ENCODE results near the gene CREB1. TPM values are rescaled to one million over a fixed set of nuclear protein-coding genes. Genes with fewer than 3 reads are reported as not detected.

Gene CREB1
- total RNA-seq, 1 experiment from 2014 or later, result 63.0 TPM

GRCh38 chr2:207593277-207593676 lies 63.5 kb downstream of the CREB1 start:
- DNase-seq (ENCODE audit: low read depth in 1 of 2, low spot score in 2 of 2), result no peak
- Histone ChIP-seq H3K9me3 (replicated peaks) (no peaks in the 10 kb centered on the region; the same call in 1 of the 2 replicates), H3K27ac (no peak overlapping the region), H3K36me3 (peaks cover 86% of the 10 kb centered on the region), H3K27me3 (replicated peaks) (no peaks in the 10 kb centered on the region), H3K4me1 (replicated peaks) (no peaks in the 10 kb centered on the region), H3K4me3 (no peak overlapping the region)

GRCh38 chr2:207594264-207594663 lies 64.5 kb downstream of the CREB1 start:
- peaks cover 86% of the 10 kb centered on the region for H3K36me3 ChIP-seq

GRCh38 chr2:207594731-207595130 lies 65.0 kb downstream of the CREB1 start:
- DNase-seq (ENCODE audit: low read depth in 1 of 2, low spot score in 2 of 2), result no peak
- Histone ChIP-seq H3K27me3 (replicated peaks) (no peaks in the 10 kb centered on the region), H3K27ac (no peak overlapping the region), H3K4me3 (no peak overlapping the region), H3K36me3 (peaks cover 85% of the 10 kb centered on the region), H3K9me3 (replicated peaks) (no peaks in the 10 kb centered on the region; the same call in 1 of the 2 replicates), H3K4me1 (replicated peaks) (no peaks in the 10 kb centered on the region)

More at GRCh38 chr2:207594264-207594663, 64.5 kb downstream of the CREB1 start:
- no peak for DNase-seq (ENCODE audit: low read depth in 1 of 2, low spot score in 2 of 2)
- no peak overlapping the region for H3K4me3 ChIP-seq
- no peaks in the 10 kb centered on the region for H3K4me1 ChIP-seq (replicated peaks)
- H3K27ac ChIP-seq, result no peak overlapping the region
- H3K27me3 ChIP-seq (replicated peaks), result no peaks in the 10 kb centered on the region
- H3K9me3 ChIP-seq (replicated peaks), result no peaks in the 10 kb centered on the region; the same call in 1 of the 2 replicates

- Histone ChIP-seq H3K27me3 (replicated peaks) (no peaks in the 10 kb centered on the region), H3K27ac (no peak overlapping the region), H3K9me3 (replicated peaks) (no peaks in the 10 kb centered on the region), H3K36me3 (peaks cover 44% of the 10 kb centered on the region), H3K4me1 (replicated peaks) (no peaks in the 10 kb centered on the region), H3K4me3 (no peak overlapping the region)
- DNase-seq (ENCODE audit: low read depth in 1 of 2, low spot score in 2 of 2), result no peak
Measured at GRCh38 chr2:207599636-207600035, 69.9 kb downstream of the CREB1 start.

- H3K4me3 ChIP-seq, result no peak overlapping the region
- no peak overlapping the region for H3K27ac ChIP-seq
- no peaks in the 10 kb centered on the region for H3K9me3 ChIP-seq (replicated peaks)
- H3K27me3 ChIP-seq (replicated peaks), result no peaks in the 10 kb centered on the region
- no peaks in the 10 kb centered on the region for H3K4me1 ChIP-seq (replicated peaks)
- peaks cover 43% of the 10 kb centered on the region for H3K36me3 ChIP-seq
- DNase-seq (ENCODE audit: low read depth in 1 of 2, low spot score in 2 of 2), result no peak
Measured at GRCh38 chr2:207600231-207600630, 70.5 kb downstream of the CREB1 start.

- no peak overlapping the region for H3K27ac ChIP-seq
- H3K36me3 ChIP-seq, result peaks cover 30% of the 10 kb centered on the region
- no peaks in the 10 kb centered on the region for H3K9me3 ChIP-seq (replicated peaks)
- DNase-seq (ENCODE audit: low read depth in 1 of 2, low spot score in 2 of 2), result no peak
- H3K4me3 ChIP-seq, result no peak overlapping the region
- H3K27me3 ChIP-seq (replicated peaks), result no peaks in the 10 kb centered on the region
- no peaks in the 10 kb centered on the region for H3K4me1 ChIP-seq (replicated peaks)
Measured at GRCh38 chr2:207601774-207602173, 72.0 kb downstream of the CREB1 start.

GRCh38 chr2:207603486-207603885 lies 73.7 kb downstream of the CREB1 start:
- H3K9me3 ChIP-seq (replicated peaks), result no peaks in the 10 kb centered on the region
- H3K27me3 ChIP-seq (replicated peaks), result no peaks in the 10 kb centered on the region

GRCh38 chr2:207606399-207606798 lies 76.6 kb downstream of the CREB1 start:
- Histone ChIP-seq H3K4me1 (replicated peaks) (no peaks in the 10 kb centered on the region), H3K27ac (no peak overlapping the region), H3K9me3 (replicated peaks) (no peaks in the 10 kb centered on the region), H3K36me3 (peaks cover 4% of the 10 kb centered on the region; the same call in 1 of the 2 replicates), H3K4me3 (no peak overlapping the region), H3K27me3 (replicated peaks) (no peaks in the 10 kb centered on the region)
- DNase-seq (ENCODE audit: low read depth in 1 of 2, low spot score in 2 of 2), result no peak

More at GRCh38 chr2:207603486-207603885, 73.7 kb downstream of the CREB1 start:
- DNase-seq (ENCODE audit: low read depth in 1 of 2, low spot score in 2 of 2), result no peak
- Histone ChIP-seq H3K36me3 (peaks cover 15% of the 10 kb centered on the region), H3K4me1 (replicated peaks) (no peaks in the 10 kb centered on the region), H3K27ac (no peak overlapping the region), H3K4me3 (no peak overlapping the region)

GRCh38 chr2:207606829-207607228 lies 77.1 kb downstream of the CREB1 start:
- Histone ChIP-seq H3K36me3 (peaks cover 4% of the 10 kb centered on the region; the same call in 1 of the 2 replicates), H3K27me3 (replicated peaks) (no peaks in the 10 kb centered on the region), H3K9me3 (replicated peaks) (no peaks in the 10 kb centered on the region), H3K27ac (no peak overlapping the region), H3K4me1 (replicated peaks) (no peaks in the 10 kb centered on the region), H3K4me3 (no peak overlapping the region)
- no peak for DNase-seq (ENCODE audit: low read depth in 1 of 2, low spot score in 2 of 2)

- Histone ChIP-seq H3K27me3 (replicated peaks) (no peaks in the 10 kb centered on the region), H3K9me3 (replicated peaks) (no peaks in the 10 kb centered on the region), H3K27ac (no peak overlapping the region), H3K36me3 (peaks cover 11% of the 10 kb centered on the region), H3K4me1 (replicated peaks) (peaks cover 20% of the 10 kb centered on the region), H3K4me3 (no peak overlapping the region)
- DNase-seq (ENCODE audit: low read depth in 1 of 2, low spot score in 2 of 2), result no peak
Measured at GRCh38 chr2:207612714-207613113, 83.0 kb downstream of the CREB1 start.

- Histone ChIP-seq H3K36me3 (peaks cover 20% of the 10 kb centered on the region), H3K9me3 (replicated peaks) (no peaks in the 10 kb centered on the region), H3K4me3 (no peak overlapping the region), H3K27ac (no peak overlapping the region), H3K4me1 (replicated peaks) (peaks cover 25% of the 10 kb centered on the region), H3K27me3 (replicated peaks) (no peaks in the 10 kb centered on the region)
- DNase-seq (ENCODE audit: low read depth in 1 of 2, low spot score in 2 of 2), result no peak
Measured at GRCh38 chr2:207614824-207615223, 85.1 kb downstream of the CREB1 start.

GRCh38 chr2:207616185-207616584 lies 86.4 kb downstream of the CREB1 start:
- H3K27ac ChIP-seq, result peak overlapping the region; percentile 97
- no peak overlapping the region for H3K4me3 ChIP-seq
- peak in 1 of 2 experiments; percentile 72 for DNase-seq (ENCODE audit: low read depth in 1 of 2, low spot score in 2 of 2)
- H3K9me3 ChIP-seq (replicated peaks), result no peaks in the 10 kb centered on the region
- H3K36me3 ChIP-seq, result peaks cover 22% of the 10 kb centered on the region
- peaks cover 25% of the 10 kb centered on the region for H3K4me1 ChIP-seq (replicated peaks)
- no peaks in the 10 kb centered on the region for H3K27me3 ChIP-seq (replicated peaks)

- Histone ChIP-seq H3K4me1 (replicated peaks) (peaks cover 25% of the 10 kb centered on the region), H3K4me3 (no peak overlapping the region), H3K36me3 (peaks cover 24% of the 10 kb centered on the region), H3K9me3 (replicated peaks) (no peaks in the 10 kb centered on the region), H3K27me3 (replicated peaks) (no peaks in the 10 kb centered on the region), H3K27ac (peak overlapping the region; percentile 97)
- DNase-seq (ENCODE audit: low read depth in 1 of 2, low spot score in 2 of 2), result peak; percentile 68 to 95
Measured at GRCh38 chr2:207617011-207617671, 87.4 kb downstream of the CREB1 start.

- no peak overlapping the region for H3K4me3 ChIP-seq
- H3K4me1 ChIP-seq (replicated peaks), result peaks cover 33% of the 10 kb centered on the region
- H3K27ac ChIP-seq, result no peak overlapping the region
- DNase-seq (ENCODE audit: low read depth in 1 of 2, low spot score in 2 of 2), result no peak
- no peaks in the 10 kb centered on the region for H3K27me3 ChIP-seq (replicated peaks)
- H3K36me3 ChIP-seq, result peaks cover 21% of the 10 kb centered on the region
- H3K9me3 ChIP-seq (replicated peaks), result no peaks in the 10 kb centered on the region
Measured at GRCh38 chr2:207619764-207620203, 90.0 kb downstream of the CREB1 start.

Data from SJSA1 (cell line).